Neural progenitor cell (in vitro differentiated cells): ENCODE data around the gene TEX26. TPM values are rescaled to one million over a fixed set of nuclear protein-coding genes. Genes with fewer than 3 reads are reported as not detected.

Source experiments
- DNase-seq: peaks from one replicate; pipeline ENCODE4 v3.0.0-alpha.2; 2016; ENCODE audit warnings: low spot score
- H2AFZ ChIP-seq: fragments of 200-600 bp; sonication (generic); replicated peaks from 2 replicates; pipeline ENCODE4 v1.6.1; 2016; ENCODE audit warnings: antibody characterized with exemption
- H3F3A ChIP-seq: fragments of 200-600 bp; sonication (generic); 2 replicates; pipeline ENCODE4 v1.6.1; 2016; ENCODE audit warnings: antibody characterized with exemption, low read depth
- H3K27ac ChIP-seq: fragments of 200-600 bp; sonication (generic); 2 replicates; pipeline ENCODE4 v1.5.1; 2016; ENCODE audit warnings: mild to moderate bottlenecking
- H3K27me3 ChIP-seq: fragments of 200-600 bp; sonication (generic); 2 replicates; pipeline ENCODE4 v1.6.1; 2016; ENCODE audit warnings: mild to moderate bottlenecking, moderate library complexity
- H3K36me3 ChIP-seq: fragments of 200-600 bp; sonication (generic); 2 replicates; pipeline ENCODE4 v1.5.1; 2016
- H3K4me1 ChIP-seq: fragments of 200-600 bp; sonication (generic); 2 replicates; pipeline ENCODE4 v1.6.1; 2016; ENCODE audit warnings: mixed run types
- H3K4me2 ChIP-seq: fragments of 200-600 bp; sonication (generic); 2 replicates; pipeline ENCODE4 v1.6.1; 2016
- H3K4me3 ChIP-seq: fragments of 200-600 bp; sonication (generic); 2 replicates; pipeline ENCODE4 v1.5.1; 2016
- H3K79me2 ChIP-seq: fragments of 200-600 bp; sonication (generic); 2 replicates; pipeline ENCODE4 v1.6.1; 2016; ENCODE audit warnings: low read depth
- H3K9ac ChIP-seq: fragments of 200-600 bp; sonication (generic); 2 replicates; pipeline ENCODE4 v1.6.1; 2016
- H3K9me3 ChIP-seq: fragments of 200-600 bp; sonication (generic); 2 replicates; pipeline ENCODE4 v1.5.1; 2016; ENCODE audit warnings: low read depth
- H4K20me1 ChIP-seq: fragments of 200-600 bp; sonication (generic); 2 replicates; pipeline ENCODE4 v1.6.1; 2016; ENCODE audit warnings: low read depth
- H3K27ac Mint-ChIP-seq: 3 replicates; pipeline ENCODE4 v1.8.0; 2021; ENCODE audit warnings: mixed read lengths
- H3K27me3 Mint-ChIP-seq: 2 replicates; pipeline ENCODE4 v1.8.0; 2022; ENCODE audit warnings: low read depth, mild to moderate bottlenecking, inconsistent platforms, moderate library complexity, mixed read lengths; ENCODE audit not compliant: insufficient read depth
- H3K36me3 Mint-ChIP-seq: 3 replicates; pipeline ENCODE4 v1.8.0; 2021; ENCODE audit warnings: mixed read lengths
- H3K4me1 Mint-ChIP-seq: 3 replicates; pipeline ENCODE4 v1.8.0; 2021; ENCODE audit warnings: mixed read lengths
- H3K4me3 Mint-ChIP-seq: 3 replicates; pipeline ENCODE4 v1.8.0; 2021; ENCODE audit warnings: mild to moderate bottlenecking, moderate library complexity, mixed read lengths
- H3K9me3 Mint-ChIP-seq: 3 replicates; pipeline ENCODE4 v1.8.0; 2020; ENCODE audit warnings: mixed read lengths
- EZH2 ChIP-seq: fragments of 200-600 bp; sonication (generic); IDR thresholded peaks from 2 replicates; pipeline ENCODE4 v1.6.1; 2017; ENCODE audit warnings: antibody characterized with exemption, mild to moderate bottlenecking, moderate library complexity
- EZH2phosphoT487 ChIP-seq: fragments of 200-600 bp; sonication (generic); IDR thresholded peaks from 2 replicates; pipeline ENCODE4 v1.6.1; 2017; ENCODE audit warnings: antibody characterized with exemption
- total RNA-seq: library from RNA; depleted of rRNA; stranded (reverse); fragments of >200 nt; gene quantifications from 2 replicates; pipeline ENCODE4 v1.2.3, GENCODE V29; 2015; ENCODE audit warnings: low replicate concordance
- TF ChIP-seq, protein P1 (sequence below): fragments of 200-600 bp; sonication (generic); IDR thresholded peaks from 2 replicates; pipeline ENCODE4 v1.5.1; 2017; ENCODE audit warnings: antibody characterized with exemption, mild to moderate bottlenecking

TEX26 gene
- total RNA-seq, 1 donor from 2014 or later = not detected

DNA sequence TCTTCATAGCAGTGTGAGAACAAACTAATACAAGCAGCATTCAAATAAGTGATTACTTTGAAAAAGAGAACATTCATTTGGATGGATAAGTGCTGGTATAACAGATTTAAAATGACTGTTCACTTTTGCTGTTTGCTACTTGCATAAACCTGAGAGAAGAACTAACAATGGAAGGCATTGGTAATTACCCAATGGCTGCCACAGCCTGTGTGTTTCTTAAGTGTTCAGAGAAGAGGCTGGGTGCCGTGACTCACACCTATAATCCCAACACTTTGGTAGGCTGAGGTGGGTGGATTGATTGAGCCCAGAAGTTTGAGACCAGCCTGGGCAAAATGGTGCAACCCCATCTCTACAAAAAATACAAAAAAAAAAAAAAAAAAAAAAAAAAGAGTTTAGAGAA, 4.9 kb upstream of the TEX26 start:
- H3K4me1 ChIP-seq = peaks cover 8% of the 10 kb centered on the region
- H3K36me3 Mint-ChIP-seq = no peaks in the 10 kb centered on the region
- TF ChIP-seq, protein P1, sequence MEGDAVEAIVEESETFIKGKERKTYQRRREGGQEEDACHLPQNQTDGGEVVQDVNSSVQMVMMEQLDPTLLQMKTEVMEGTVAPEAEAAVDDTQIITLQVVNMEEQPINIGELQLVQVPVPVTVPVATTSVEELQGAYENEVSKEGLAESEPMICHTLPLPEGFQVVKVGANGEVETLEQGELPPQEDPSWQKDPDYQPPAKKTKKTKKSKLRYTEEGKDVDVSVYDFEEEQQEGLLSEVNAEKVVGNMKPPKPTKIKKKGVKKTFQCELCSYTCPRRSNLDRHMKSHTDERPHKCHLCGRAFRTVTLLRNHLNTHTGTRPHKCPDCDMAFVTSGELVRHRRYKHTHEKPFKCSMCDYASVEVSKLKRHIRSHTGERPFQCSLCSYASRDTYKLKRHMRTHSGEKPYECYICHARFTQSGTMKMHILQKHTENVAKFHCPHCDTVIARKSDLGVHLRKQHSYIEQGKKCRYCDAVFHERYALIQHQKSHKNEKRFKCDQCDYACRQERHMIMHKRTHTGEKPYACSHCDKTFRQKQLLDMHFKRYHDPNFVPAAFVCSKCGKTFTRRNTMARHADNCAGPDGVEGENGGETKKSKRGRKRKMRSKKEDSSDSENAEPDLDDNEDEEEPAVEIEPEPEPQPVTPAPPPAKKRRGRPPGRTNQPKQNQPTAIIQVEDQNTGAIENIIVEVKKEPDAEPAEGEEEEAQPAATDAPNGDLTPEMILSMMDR = no peak
- TF ChIP-seq EZH2phosphoT487 (no peak), EZH2 (no peak)
- no peak overlapping the region for H3K4me3 Mint-ChIP-seq
- H3K9ac ChIP-seq = no peak overlapping the region
- no peaks in the 10 kb centered on the region for H3K79me2 ChIP-seq
- no peaks in the 10 kb centered on the region for H3K9me3 Mint-ChIP-seq
- no peak overlapping the region for H3K27ac ChIP-seq
- no peak overlapping the region for H2AFZ ChIP-seq
- no peak overlapping the region for H3K4me2 ChIP-seq
- H3K4me3 ChIP-seq = no peak overlapping the region
- no peaks in the 10 kb centered on the region for H3K36me3 ChIP-seq
- H3K9me3 ChIP-seq = no peaks in the 10 kb centered on the region
- H3K27me3 ChIP-seq = peaks cover 19% of the 10 kb centered on the region
- no peaks in the 10 kb centered on the region for H3F3A ChIP-seq
- no peak overlapping the region for H3K27ac Mint-ChIP-seq
- H4K20me1 ChIP-seq = no peaks in the 10 kb centered on the region
- peaks cover 14% of the 10 kb centered on the region for H3K4me1 Mint-ChIP-seq
- peaks cover 2% of the 10 kb centered on the region for H3K27me3 Mint-ChIP-seq
- no peak for DNase-seq

DNA sequence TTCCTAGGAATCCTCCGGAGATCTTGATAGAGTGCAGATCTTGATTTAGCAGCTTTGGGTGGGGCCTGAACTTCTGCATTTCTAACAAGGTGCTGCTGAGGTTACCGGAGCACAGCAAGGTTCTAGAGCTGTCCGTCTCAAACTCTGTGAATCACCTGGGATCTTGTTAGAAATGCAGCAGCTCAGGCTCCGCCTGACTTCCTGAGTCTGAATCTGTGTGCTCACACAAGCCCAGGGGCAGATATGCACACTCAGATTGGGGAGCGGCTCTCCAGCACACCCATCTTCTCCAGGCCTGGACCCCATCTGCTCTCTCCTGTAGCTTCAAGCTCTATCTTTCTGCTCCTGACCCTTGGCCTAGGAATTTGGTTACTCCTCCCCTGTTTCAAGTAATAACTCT, 3.5 kb upstream of the TEX26 start:
- no peak overlapping the region for H3K4me3 Mint-ChIP-seq
- H4K20me1 ChIP-seq = no peaks in the 10 kb centered on the region

DNA sequence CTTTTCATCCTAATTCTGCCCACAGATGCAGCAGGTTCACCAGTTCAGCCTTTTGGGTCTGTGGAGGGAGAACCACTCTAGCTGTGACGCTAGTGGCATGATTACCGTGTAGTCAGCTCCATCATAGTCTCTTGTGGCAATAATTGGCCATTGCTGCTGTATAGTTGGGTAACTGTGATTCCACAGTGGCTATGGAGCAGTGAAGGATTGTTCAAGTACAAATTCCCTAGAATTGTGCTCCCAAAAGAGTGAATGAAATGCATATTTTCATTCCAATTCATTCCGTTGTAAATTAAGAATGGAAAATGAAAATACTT, 856 bp downstream of the TEX26 start:
- Histone ChIP-seq H3F3A (no peaks in the 10 kb centered on the region), H3K9me3 (no peaks in the 10 kb centered on the region), H4K20me1 (no peaks in the 10 kb centered on the region), H3K4me1 (peaks cover 14% of the 10 kb centered on the region), H3K9ac (no peak overlapping the region), H3K36me3 (no peaks in the 10 kb centered on the region), H3K27ac (no peak overlapping the region), H3K4me3 (no peak overlapping the region), H3K79me2 (no peaks in the 10 kb centered on the region), H2AFZ (peak overlapping the region; percentile 74), H3K4me2 (peak overlapping the region; percentile 77), H3K27me3 (peaks cover 36% of the 10 kb centered on the region)
- Mint-ChIP-seq H3K27me3 (peaks cover 5% of the 10 kb centered on the region), H3K36me3 (no peaks in the 10 kb centered on the region), H3K9me3 (peaks cover 9% of the 10 kb centered on the region), H3K4me1 (peaks cover 21% of the 10 kb centered on the region), H3K27ac (no peak overlapping the region), H3K4me3 (no peak overlapping the region)
- DNase-seq = no peak
- TF ChIP-seq, protein P1 = no peak
- TF ChIP-seq EZH2phosphoT487 (no peak), EZH2 (no peak)

More for the DNA sequence above, 3.5 kb upstream of the TEX26 start:
- Histone ChIP-seq H3K4me3 (no peak overlapping the region), H3K36me3 (no peaks in the 10 kb centered on the region), H3K79me2 (no peaks in the 10 kb centered on the region), H3K9me3 (no peaks in the 10 kb centered on the region), H3K27ac (no peak overlapping the region), H3K4me2 (no peak overlapping the region), H3K9ac (no peak overlapping the region), H3K27me3 (peaks cover 32% of the 10 kb centered on the region), H3K4me1 (peaks cover 14% of the 10 kb centered on the region), H2AFZ (no peak overlapping the region), H3F3A (no peaks in the 10 kb centered on the region)
- no peaks in the 10 kb centered on the region for H3K9me3 Mint-ChIP-seq
- H3K36me3 Mint-ChIP-seq = no peaks in the 10 kb centered on the region
- no peak overlapping the region for H3K27ac Mint-ChIP-seq
- peaks cover 3% of the 10 kb centered on the region for H3K27me3 Mint-ChIP-seq
- TF ChIP-seq EZH2 (no peak), EZH2phosphoT487 (no peak)
- TF ChIP-seq, protein P1 = no peak
- DNase-seq = no peak
- peaks cover 21% of the 10 kb centered on the region for H3K4me1 Mint-ChIP-seq

DNA sequence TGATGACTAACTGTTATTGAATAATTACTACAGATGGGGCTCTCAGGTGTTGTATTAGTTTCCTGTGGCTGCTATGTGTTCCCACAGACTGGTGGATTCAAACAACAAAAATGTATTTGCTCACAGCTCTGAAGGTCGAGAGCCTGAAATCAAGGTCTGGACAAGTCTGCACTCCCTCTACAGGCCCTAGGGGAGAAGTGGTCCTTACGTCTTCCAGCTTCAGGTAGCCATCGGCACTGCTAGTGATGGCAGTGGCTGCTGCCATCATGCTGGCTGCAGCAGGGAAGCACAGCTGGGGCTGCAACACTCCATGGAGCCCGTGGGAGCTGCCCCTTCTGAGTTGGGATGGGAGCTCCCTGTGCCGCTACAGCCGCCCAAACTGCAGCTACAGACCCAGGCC, 1.9 kb downstream of the TEX26 start:
- Histone ChIP-seq H3K27ac (no peak overlapping the region), H3K79me2 (no peaks in the 10 kb centered on the region), H3F3A (no peaks in the 10 kb centered on the region), H3K4me3 (no peak overlapping the region), H3K9me3 (no peaks in the 10 kb centered on the region), H2AFZ (peak overlapping the region; percentile 40), H3K4me1 (peaks cover 14% of the 10 kb centered on the region), H3K9ac (no peak overlapping the region), H3K36me3 (no peaks in the 10 kb centered on the region), H3K4me2 (no peak overlapping the region), H3K27me3 (peaks cover 36% of the 10 kb centered on the region), H4K20me1 (no peaks in the 10 kb centered on the region)
- H3K9me3 Mint-ChIP-seq = peaks cover 9% of the 10 kb centered on the region
- H3K4me1 Mint-ChIP-seq = peaks cover 19% of the 10 kb centered on the region
- no peak overlapping the region for H3K27ac Mint-ChIP-seq
- H3K36me3 Mint-ChIP-seq = no peaks in the 10 kb centered on the region
- TF ChIP-seq EZH2phosphoT487 = no peak
- TF ChIP-seq EZH2 = no peak
- TF ChIP-seq, protein P1 = peak; percentile 40
- DNase-seq = peak; percentile 48
- peaks cover 5% of the 10 kb centered on the region for H3K27me3 Mint-ChIP-seq
- H3K4me3 Mint-ChIP-seq = no peak overlapping the region
